Panc1 (cell line): ENCODE measurements around the gene VPS41.

Experiments used
- SIN3A ChIP-seq: IDR thresholded peaks from 2 replicates; pipeline ENCODE4 v1.6.1; 2012; ENCODE audit warnings: low read depth, mild to moderate bottlenecking, low read length, moderate library complexity, borderline replicate concordance; ENCODE audit not compliant: insufficient read depth
- TF ChIP-seq, protein P1 (sequence below): fragments of 450-650 bp; IDR thresholded peaks from 2 replicates; pipeline ENCODE4 v1.5.1; 2017; ENCODE audit warnings: mild to moderate bottlenecking
- TF ChIP-seq, protein P2 (sequence below), 2 experiments: IDR thresholded peaks; 2 replicates each; pipeline ENCODE4 v1.6.1; 2011 to 2012; ENCODE audit warnings: low read depth in 2 of 2, control low read depth in 1 of 2, low read length in 1 of 2, mild to moderate bottlenecking in 1 of 2, moderate library complexity in 1 of 2; ENCODE audit not compliant: insufficient read depth in 1 of 2

- TF ChIP-seq, protein P1, sequence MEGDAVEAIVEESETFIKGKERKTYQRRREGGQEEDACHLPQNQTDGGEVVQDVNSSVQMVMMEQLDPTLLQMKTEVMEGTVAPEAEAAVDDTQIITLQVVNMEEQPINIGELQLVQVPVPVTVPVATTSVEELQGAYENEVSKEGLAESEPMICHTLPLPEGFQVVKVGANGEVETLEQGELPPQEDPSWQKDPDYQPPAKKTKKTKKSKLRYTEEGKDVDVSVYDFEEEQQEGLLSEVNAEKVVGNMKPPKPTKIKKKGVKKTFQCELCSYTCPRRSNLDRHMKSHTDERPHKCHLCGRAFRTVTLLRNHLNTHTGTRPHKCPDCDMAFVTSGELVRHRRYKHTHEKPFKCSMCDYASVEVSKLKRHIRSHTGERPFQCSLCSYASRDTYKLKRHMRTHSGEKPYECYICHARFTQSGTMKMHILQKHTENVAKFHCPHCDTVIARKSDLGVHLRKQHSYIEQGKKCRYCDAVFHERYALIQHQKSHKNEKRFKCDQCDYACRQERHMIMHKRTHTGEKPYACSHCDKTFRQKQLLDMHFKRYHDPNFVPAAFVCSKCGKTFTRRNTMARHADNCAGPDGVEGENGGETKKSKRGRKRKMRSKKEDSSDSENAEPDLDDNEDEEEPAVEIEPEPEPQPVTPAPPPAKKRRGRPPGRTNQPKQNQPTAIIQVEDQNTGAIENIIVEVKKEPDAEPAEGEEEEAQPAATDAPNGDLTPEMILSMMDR: no peak
- TF ChIP-seq SIN3A: no peak
- TF ChIP-seq, protein P2, sequence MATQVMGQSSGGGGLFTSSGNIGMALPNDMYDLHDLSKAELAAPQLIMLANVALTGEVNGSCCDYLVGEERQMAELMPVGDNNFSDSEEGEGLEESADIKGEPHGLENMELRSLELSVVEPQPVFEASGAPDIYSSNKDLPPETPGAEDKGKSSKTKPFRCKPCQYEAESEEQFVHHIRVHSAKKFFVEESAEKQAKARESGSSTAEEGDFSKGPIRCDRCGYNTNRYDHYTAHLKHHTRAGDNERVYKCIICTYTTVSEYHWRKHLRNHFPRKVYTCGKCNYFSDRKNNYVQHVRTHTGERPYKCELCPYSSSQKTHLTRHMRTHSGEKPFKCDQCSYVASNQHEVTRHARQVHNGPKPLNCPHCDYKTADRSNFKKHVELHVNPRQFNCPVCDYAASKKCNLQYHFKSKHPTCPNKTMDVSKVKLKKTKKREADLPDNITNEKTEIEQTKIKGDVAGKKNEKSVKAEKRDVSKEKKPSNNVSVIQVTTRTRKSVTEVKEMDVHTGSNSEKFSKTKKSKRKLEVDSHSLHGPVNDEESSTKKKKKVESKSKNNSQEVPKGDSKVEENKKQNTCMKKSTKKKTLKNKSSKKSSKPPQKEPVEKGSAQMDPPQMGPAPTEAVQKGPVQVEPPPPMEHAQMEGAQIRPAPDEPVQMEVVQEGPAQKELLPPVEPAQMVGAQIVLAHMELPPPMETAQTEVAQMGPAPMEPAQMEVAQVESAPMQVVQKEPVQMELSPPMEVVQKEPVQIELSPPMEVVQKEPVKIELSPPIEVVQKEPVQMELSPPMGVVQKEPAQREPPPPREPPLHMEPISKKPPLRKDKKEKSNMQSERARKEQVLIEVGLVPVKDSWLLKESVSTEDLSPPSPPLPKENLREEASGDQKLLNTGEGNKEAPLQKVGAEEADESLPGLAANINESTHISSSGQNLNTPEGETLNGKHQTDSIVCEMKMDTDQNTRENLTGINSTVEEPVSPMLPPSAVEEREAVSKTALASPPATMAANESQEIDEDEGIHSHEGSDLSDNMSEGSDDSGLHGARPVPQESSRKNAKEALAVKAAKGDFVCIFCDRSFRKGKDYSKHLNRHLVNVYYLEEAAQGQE (IDR thresholded peaks at IDR 0.05; ENCODE audit: insufficient read depth in 1 of 2, low read depth in 2 of 2, low read length in 1 of 2): no peak
These were observed 41.3 kb upstream of the VPS41 start for GRCh38 chr7:38950309-38950708.
